Measurements from ENCODE around the gene IFI27.

DNA sequence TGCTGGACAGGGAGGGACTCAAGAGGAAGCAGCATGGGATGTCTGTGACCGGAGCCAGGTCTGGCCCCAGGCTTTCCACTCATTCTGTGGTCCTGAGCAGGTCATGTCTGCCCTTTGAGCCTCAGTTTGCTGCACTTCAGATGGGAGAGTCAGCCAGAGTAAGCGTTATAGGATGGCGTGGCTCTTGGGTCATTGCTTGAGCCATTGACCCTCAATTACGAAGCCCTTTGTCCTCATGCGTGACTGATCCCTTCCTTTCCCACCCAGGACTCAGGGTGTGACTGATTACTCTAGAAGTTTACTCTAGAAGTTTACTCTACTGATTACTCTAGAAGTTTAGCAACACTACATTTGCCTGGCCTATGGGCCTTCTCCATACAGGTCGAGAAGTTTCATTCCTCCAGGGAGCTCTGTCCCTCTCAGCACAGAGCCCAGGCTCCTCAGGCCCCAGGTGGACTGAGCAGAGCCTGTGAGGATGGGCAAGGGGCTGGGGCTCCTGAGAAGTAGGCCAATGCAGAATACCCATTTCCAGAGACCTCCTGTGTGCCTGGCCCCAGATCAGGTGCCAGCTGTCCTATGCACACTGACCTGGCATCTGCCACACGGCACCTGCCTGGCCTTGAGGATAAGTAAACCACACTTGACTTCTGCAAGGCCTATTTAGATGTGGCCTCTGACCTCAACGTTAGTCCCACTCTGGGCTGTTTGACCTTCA lies 7.6 kb upstream of the IFI27 start:
- TF ChIP-seq BRF1 (IDR thresholded peaks at IDR 0.05; ENCODE audit: borderline replicate concordance, extremely low read depth, insufficient read length) (no peak), MCM7 (IDR thresholded peaks at IDR 0.05) (no peak), RB1 (IDR thresholded peaks at IDR 0.05; ENCODE audit: low read depth) (no peak), JUNB (CRISPR knock-in tag; conservative IDR thresholded peaks at IDR 0.05) (no peak), SPI1 (IDR thresholded peaks at IDR 0.05; ENCODE audit: borderline replicate concordance, low read depth, low read length) (no peak)
